H1 (cell line): Measurements from ENCODE around the gene ERFE. TPM values are rescaled to one million over a fixed set of nuclear protein-coding genes. Genes with fewer than 3 reads are reported as not detected.
A peak's percentile ranks its signal among the peaks of the same experiment; 100 is the strongest.

Experiments
- CTCF ChIA-PET: fragments of 300-600 bp; sonication (Branson Sonifier 250); formaldehyde crosslinking; loops from one replicate; lab custom pipeline; 2021; ENCODE audit not compliant: partially characterized antibody; lab: Charles Lee
- POLR2A ChIA-PET: fragments of 300-600 bp; sonication (Branson Sonifier 250); formaldehyde crosslinking; loops from one replicate; lab custom pipeline; 2021; ENCODE audit warnings: inconsistent platforms; ENCODE audit not compliant: partially characterized antibody; lab: Charles Lee
- DNase-seq, 2 experiments: peaks; one replicate each; pipeline versions ENCODE4 v3.0.0 to v3.0.0-alpha.2; 2010 to 2022; ENCODE audit warnings: low spot score in 2 of 2, low read depth in 1 of 2, mixed read lengths in 1 of 2
- FAIRE-seq: peaks from 2 replicates; lab custom pipeline; 2011; peaks lifted over from hg19 to GRCh38; lab: Jason Lieb, UNC
- H2AFZ ChIP-seq: 2 replicates; pipeline ENCODE4 v1.8.1; 2012; ENCODE audit warnings: low read length, inconsistent platforms
- H2AK5ac ChIP-seq: 2 replicates; pipeline ENCODE4 v1.6.1; 2013; ENCODE audit warnings: low read depth, low read length
- H2BK120ac ChIP-seq: replicated peaks from 2 replicates; pipeline ENCODE3; 2013; ENCODE audit warnings: low read depth, low read length, inconsistent platforms
- H2BK12ac ChIP-seq: 2 replicates; pipeline ENCODE4 v1.6.1; 2013; ENCODE audit warnings: low read depth, low read length
- H2BK15ac ChIP-seq: 2 replicates; pipeline ENCODE4 v1.6.1; 2013; ENCODE audit warnings: low read length
- H2BK20ac ChIP-seq: 2 replicates; pipeline ENCODE4 v1.6.1; 2013; ENCODE audit warnings: low read length
- H2BK5ac ChIP-seq: 2 replicates; pipeline ENCODE4 v1.6.1; 2013; ENCODE audit warnings: low read depth, low read length
- H3K14ac ChIP-seq: 2 replicates; pipeline ENCODE4 v1.6.1; 2013; ENCODE audit warnings: inconsistent platforms; ENCODE audit not compliant: insufficient read length
- H3K18ac ChIP-seq: 2 replicates; pipeline ENCODE4 v1.6.1; 2013; ENCODE audit warnings: low read length; ENCODE audit errors: extremely low read depth
- H3K23ac ChIP-seq: 2 replicates; pipeline ENCODE4 v1.6.1; 2013; ENCODE audit warnings: inconsistent platforms; ENCODE audit not compliant: insufficient read length
- H3K23me2 ChIP-seq: 2 replicates; pipeline ENCODE4 v1.6.1; 2013; ENCODE audit warnings: low read depth, low read length
- H3K27ac ChIP-seq: 2 replicates; pipeline ENCODE4 v1.6.1; 2011; ENCODE audit warnings: low read depth, low read length, inconsistent platforms
- H3K27me3 ChIP-seq, 4 experiments: replicated peaks in 1 of 4; 1 replicate in 1 of 4; 2 replicates in 3 of 4; pipeline versions ENCODE4 v1.6.1 to v1.8.1; 2011 to 2013; ENCODE audit warnings: low read length in 3 of 4, mild to moderate bottlenecking in 3 of 4, inconsistent platforms in 2 of 4, mixed read lengths in 2 of 4, moderate library complexity in 1 of 4; ENCODE audit not compliant: control insufficient read depth in 3 of 4, insufficient read depth in 3 of 4; ENCODE audit errors: extremely low read depth in 1 of 4
- H3K36me3 ChIP-seq, 4 experiments: 2 replicates each; pipeline versions ENCODE4 v1.6.1 to v1.8.1; 2011 to 2013; ENCODE audit warnings: mild to moderate bottlenecking in 4 of 4, low read length in 3 of 4, moderate library complexity in 2 of 4, control low read depth in 1 of 4, inconsistent platforms in 1 of 4; ENCODE audit not compliant: insufficient read depth in 4 of 4, control insufficient read depth in 2 of 4
- H3K4ac ChIP-seq: replicated peaks from 2 replicates; pipeline ENCODE3; 2013; ENCODE audit warnings: low read length, low read depth, mixed read lengths, inconsistent platforms; ENCODE audit not compliant: insufficient read length
- H3K4me1 ChIP-seq, 4 experiments: replicated peaks in 1 of 4; 1 replicate in 1 of 4; 2 replicates in 3 of 4; pipeline versions ENCODE4 v1.6.1 to v1.8.1; 2011 to 2013; ENCODE audit warnings: low read length in 3 of 4, inconsistent platforms in 2 of 4, mixed read lengths in 1 of 4; ENCODE audit not compliant: insufficient read depth in 4 of 4, control insufficient read depth in 3 of 4
- H3K4me2 ChIP-seq, 2 experiments: 2 replicates each; pipeline versions ENCODE4 v1.6.1 to v1.8.1; 2011 to 2013; ENCODE audit warnings: low read depth in 2 of 2, low read length in 2 of 2, control low read depth in 1 of 2, inconsistent platforms in 1 of 2, mild to moderate bottlenecking in 1 of 2; ENCODE audit not compliant: insufficient read depth in 1 of 2
- H3K4me3 ChIP-seq, 4 experiments: fragments of 200-600, 300-600 bp in 1 of 4; sonication (generic), shearing (Covaris generic), sonication (Bioruptor Twin) in 1 of 4; 2 replicates each; pipeline versions ENCODE4 v1.5.1 to v1.8.1; 2011 to 2016; ENCODE audit warnings: low read length in 4 of 4, low read depth in 3 of 4, control low read depth in 2 of 4, inconsistent platforms in 2 of 4, mild to moderate bottlenecking in 2 of 4, mixed read lengths in 1 of 4, moderate library complexity in 1 of 4; ENCODE audit not compliant: insufficient read depth in 2 of 4; ENCODE audit errors: extremely low read depth in 1 of 4
- H3K56ac ChIP-seq: replicated peaks from 2 replicates; pipeline ENCODE3; 2013; ENCODE audit warnings: low read depth, mild to moderate bottlenecking, mixed read lengths, low read length, inconsistent platforms; ENCODE audit not compliant: insufficient read length
- H3K79me1 ChIP-seq: 2 replicates; pipeline ENCODE4 v1.6.1; 2013; ENCODE audit warnings: low read depth, low read length, control low read depth
- H3K79me2 ChIP-seq, 2 experiments: 2 replicates each; pipeline versions ENCODE4 v1.6.1 to v1.8.1; 2012 to 2013; ENCODE audit warnings: low read length in 2 of 2, mild to moderate bottlenecking in 2 of 2, inconsistent platforms in 1 of 2; ENCODE audit not compliant: insufficient read depth in 2 of 2, control insufficient read depth in 1 of 2
- H3K9ac ChIP-seq, 4 experiments: replicated peaks in 1 of 4; 1 replicate in 1 of 4; 2 replicates in 3 of 4; pipeline versions ENCODE4 v1.6.1 to v1.8.1; 2011 to 2013; ENCODE audit warnings: low read depth in 3 of 4, low read length in 3 of 4, control low read depth in 2 of 4, mild to moderate bottlenecking in 2 of 4, moderate library complexity in 2 of 4, inconsistent platforms in 1 of 4; ENCODE audit errors: extremely low read depth in 1 of 4
- H3K9me3 ChIP-seq, 2 experiments: 2 replicates each; pipeline versions ENCODE4 v1.6.1 to v1.8.1; 2012 to 2013; ENCODE audit warnings: mild to moderate bottlenecking in 2 of 2, moderate library complexity in 2 of 2, control low read depth in 1 of 2, inconsistent platforms in 1 of 2, low read depth in 1 of 2, low read length in 1 of 2, mixed read lengths in 1 of 2; ENCODE audit not compliant: insufficient read depth in 2 of 2
- H4K20me1 ChIP-seq, 2 experiments: replicated peaks in 1 of 2; 2 replicates each; pipeline versions ENCODE3 to v1.8.1; 2011 to 2013; ENCODE audit warnings: inconsistent platforms in 2 of 2, low read length in 2 of 2, mild to moderate bottlenecking in 1 of 2; ENCODE audit not compliant: insufficient read depth in 2 of 2, control insufficient read depth in 1 of 2
- H4K5ac ChIP-seq: 2 replicates; pipeline ENCODE4 v1.6.1; 2013; ENCODE audit warnings: low read length, low read depth, mixed read lengths, inconsistent platforms; ENCODE audit not compliant: insufficient read length
- H4K8ac ChIP-seq: 2 replicates; pipeline ENCODE4 v1.8.0; 2013; ENCODE audit warnings: mild to moderate bottlenecking, moderate library complexity, low read length, inconsistent platforms; ENCODE audit not compliant: insufficient read depth; ENCODE audit errors: extremely low read depth
- H4K91ac ChIP-seq: replicated peaks from 2 replicates; pipeline ENCODE3; 2013; ENCODE audit warnings: low read length, mixed read lengths, inconsistent platforms; ENCODE audit not compliant: insufficient read length
- CHD2 ChIP-seq: IDR thresholded peaks from 2 replicates; pipeline ENCODE4 v1.6.1; 2012; ENCODE audit warnings: low read length, improper control_type of control experiment
- EZH2 ChIP-seq: fragments of 200-600 bp; sonication (generic); IDR thresholded peaks from 2 replicates; pipeline ENCODE4 v1.7.1; 2012; ENCODE audit warnings: low read depth, mild to moderate bottlenecking, moderate library complexity, low read length, inconsistent platforms; ENCODE audit not compliant: severe bottlenecking
- GABPA ChIP-seq: IDR thresholded peaks from 2 replicates; pipeline ENCODE4 v1.6.1; 2011; ENCODE audit warnings: mild to moderate bottlenecking, low read length, moderate library complexity, borderline replicate concordance; ENCODE audit not compliant: insufficient read depth
- GTF2F1 ChIP-seq: IDR thresholded peaks from 2 replicates; pipeline ENCODE4 v1.6.1; 2012; ENCODE audit warnings: low read depth, low read length, improper control_type of control experiment, borderline replicate concordance
- HDAC2 ChIP-seq, 2 experiments: fragments of 300-600 bp in 1 of 2; sonication (generic) in 1 of 2; IDR thresholded peaks; 2 replicates each; pipeline ENCODE4 v1.6.1; 2011 to 2012; ENCODE audit warnings: low read depth in 2 of 2, low read length in 2 of 2, mild to moderate bottlenecking in 2 of 2, moderate library complexity in 2 of 2, borderline replicate concordance in 1 of 2, inconsistent platforms in 1 of 2
- KDM4A ChIP-seq: IDR thresholded peaks from one replicate; pipeline ENCODE4 v1.7.1; 2012; ENCODE audit warnings: low read depth, mild to moderate bottlenecking, moderate library complexity, low read length, inconsistent platforms; ENCODE audit not compliant: severe bottlenecking
- PHF8 ChIP-seq: fragments of 200-600 bp; sonication (generic); conservative IDR thresholded peaks from 2 replicates; pipeline ENCODE4 v1.7.1; 2012; ENCODE audit warnings: low read depth, mild to moderate bottlenecking, inconsistent platforms, low read length, moderate library complexity
- SIN3A ChIP-seq, 2 experiments: IDR thresholded peaks in 1 of 2; conservative IDR thresholded peaks in 1 of 2; 2 replicates each; pipeline ENCODE4 v1.6.1; 2011 to 2012; ENCODE audit warnings: low read length in 2 of 2, improper control_type of control experiment in 1 of 2, low read depth in 1 of 2, mild to moderate bottlenecking in 1 of 2
- SP4 ChIP-seq: IDR thresholded peaks from 2 replicates; pipeline ENCODE4 v1.6.1; 2012; ENCODE audit warnings: low read length, inconsistent platforms
- SUZ12 ChIP-seq: fragments of 200-600 bp; sonication (generic); IDR thresholded peaks from 2 replicates; pipeline ENCODE4 v1.6.1; 2012; ENCODE audit warnings: mild to moderate bottlenecking, inconsistent platforms, low read length, moderate library complexity, mixed read lengths
- whole genome bisulfite sequencing, 2 experiments: shearing (Covaris generic) in 1 of 2; methylation state at CpG; one replicate each; pipeline versions ENCODE4 v1.1.6 to v1.1.7; 2013 to 2015; ENCODE audit warnings: low lambda C conversion rate in 2 of 2, mixed read lengths in 2 of 2, inconsistent platforms in 1 of 2, low coverage in 1 of 2, missing lambda C conversion rate in 1 of 2; ENCODE audit not compliant: insufficient replicate concordance in 2 of 2, insufficient coverage in 1 of 2, insufficient read length in 1 of 2; ENCODE audit errors: extremely low coverage in 1 of 2, missing lambda C conversion rate in 1 of 2; 5-methylcytosine and 5-hydroxymethylcytosine counted together
- polyA plus RNA-seq, 7 experiments: library from polyadenylated mRNA; depleted of rRNA in 3 of 7; stranded (reverse) in 5 of 7; unstranded in 2 of 7; fragments of >200 nt in 5 of 7; fragments of 200-250 nt in 2 of 7; gene quantifications; 1 replicate in 5 of 7; 2 replicates in 1 of 7; 4 replicates in 1 of 7; pipeline versions ENCODE4 v1.2.1 to v1.2.3, GENCODE V29; 2011 to 2013; ENCODE audit warnings: missing spikeins in 2 of 7, mixed read lengths in 2 of 7
- total RNA-seq: library from RNA; stranded (reverse); fragmentation: NEBNext Ultra II Directional; extraction: Animal tissue kit (Norgen Biotek cat#: 25700); gene quantifications from 2 replicates; pipeline ENCODE4 v1.2.1, GENCODE V29; 2021

ERFE gene
- total and polyA plus RNA-seq, 2 of the 8 experiments (the other 6 are each of a cell fraction or from before 2014, with no cell fraction given), result 2.5 to 3.6 TPM

- H4K5ac ChIP-seq, result no peak overlapping the region
- peaks cover 0 to 12% (median 2%) of the 10 kb centered on the region in 4 experiments; a peak in 4 of 7 replicates for H3K4me1 ChIP-seq
- no peak overlapping the region; a peak in 1 of 7 replicates for H3K9ac ChIP-seq
- CTCF ChIA-PET, result interaction anchor here (0.9 to 1.0 kb wide), 2 partner anchors 100 to 240 kb away, joined by 3 to 4 read pairs; no protein-coding TSS in a partner anchor
- DNase-seq (peak in 1 of 2 experiments; percentile 64), FAIRE-seq (no peak)
- H3K4me2 ChIP-seq, result peak overlapping the region; percentile 55 to 89
- no peak overlapping the region for H3K27ac ChIP-seq
- no peaks in the 10 kb centered on the region; the same call in 1 of the 2 replicates for H3K79me1 ChIP-seq
- POLR2A ChIA-PET, result interaction anchor here (1.0 to 1.8 kb wide), 3 partner anchors 9 to 83 kb away, joined by 3 to 4 read pairs (median 3); partner anchors contain the start of gene HES6
- H2AK5ac ChIP-seq, result no peak overlapping the region
- no peak overlapping the region for H2BK12ac ChIP-seq
- no peak overlapping the region for H2BK5ac ChIP-seq
- no peak overlapping the region for H3K18ac ChIP-seq
- H3K79me2 ChIP-seq, result no peaks in the 10 kb centered on the region
- peaks cover 6% of the 10 kb centered on the region in 2 experiments for H4K20me1 ChIP-seq
- peaks cover 6% of the 10 kb centered on the region; the same call in 1 of the 2 replicates for H3K23me2 ChIP-seq
- H2AFZ ChIP-seq, result no peak overlapping the region
- H3K23ac ChIP-seq, result no peak overlapping the region
- no peaks in the 10 kb centered on the region; a peak in 1 of 8 replicates for H3K36me3 ChIP-seq
- no peak overlapping the region for H2BK120ac ChIP-seq
- H3K56ac ChIP-seq, result no peak overlapping the region
- H2BK20ac ChIP-seq, result no peak overlapping the region
- peaks cover 21 to 53% (median 40%) of the 10 kb centered on the region in 4 experiments for H3K27me3 ChIP-seq
- H3K4me3 ChIP-seq, result peak overlapping the region; percentile 41 to 56 (median 42); a peak in 7 of 8 replicates
- no peak overlapping the region for H3K14ac ChIP-seq
- 11% methylated on average over 58 of the region's 95 CpGs; no CpG with 5 or more reads in 1 of the 2 experiments for WGBS, 2 experiments
- H2BK15ac ChIP-seq, result no peak overlapping the region
- H3K4ac ChIP-seq, result no peak overlapping the region
- no peak overlapping the region for H4K91ac ChIP-seq
- H4K8ac ChIP-seq, result no peak overlapping the region
- H3K9me3 ChIP-seq, result no peaks in the 10 kb centered on the region
- TF ChIP-seq GABPA (0 out of 2 replicates have a peak, but pooled peaks have one; percentile 47), HDAC2 (IDR thresholded peaks at IDR 0.05; ENCODE audit: borderline replicate concordance in 1 of 2, low read depth in 2 of 2, low read length in 2 of 2) (no peak), SUZ12 (peak; percentile 82), SP4 (no peak), SIN3A (conservative IDR thresholded peaks at IDR 0.05 in 1 of 2, IDR thresholded peaks at IDR 0.05 in 1 of 2; ENCODE audit: low read depth in 1 of 2, low read length in 2 of 2) (no peak), KDM4A (peak; percentile 94), GTF2F1 (no peak), EZH2 (peak; percentile 70), CHD2 (no peak), PHF8 (0 out of 2 replicates have a peak, but pooled peaks have one; percentile 9)
These were observed 4.9 kb downstream of the ERFE start for GRCh38 chr2:238163481-238164198.
